Cardiac muscle cell (in vitro differentiated cells and primary cell): ENCODE results near the gene ITGA2. TPM values are rescaled to one million over a fixed set of nuclear protein-coding genes. Genes with fewer than 3 reads are reported as not detected.

ENCODE experiments used
- DNase-seq, 2 donors: peaks; one replicate each; pipeline versions ENCODE4 v3.0.0 to v3.0.0-alpha.2; 2010 to 2017; ENCODE audit warnings: low read depth in 1 of 2, low spot score in 1 of 2
- H3K27ac ChIP-seq: fragments of 200-600 bp; sonication (generic); 2 replicates; pipeline ENCODE4 v1.5.1; 2016
- H3K27me3 ChIP-seq: fragments of 200-600 bp; sonication (generic); 2 replicates; pipeline ENCODE4 v1.6.0; 2016; ENCODE audit warnings: control low read depth
- H3K36me3 ChIP-seq: fragments of 200-600 bp; sonication (generic); 2 replicates; pipeline ENCODE4 v1.5.1; 2016; ENCODE audit warnings: control low read depth
- H3K4me1 ChIP-seq: fragments of 200-600 bp; sonication (generic); 2 replicates; pipeline ENCODE4 v1.8.1; 2017; ENCODE audit warnings: low read depth, mild to moderate bottlenecking, mixed run types
- H3K4me3 ChIP-seq: fragments of 200-600 bp; sonication (generic); 2 replicates; pipeline ENCODE4 v1.5.1; 2016; ENCODE audit warnings: mild to moderate bottlenecking
- H3K9me3 ChIP-seq: fragments of 200-600 bp; sonication (generic); 2 replicates; pipeline ENCODE4 v1.5.1; 2017; ENCODE audit warnings: low read depth, mild to moderate bottlenecking, control low read depth
- polyA plus RNA-seq: library from polyadenylated mRNA; unstranded; fragments of >200 nt; fragmentation: Nextera tagmentation; extraction: Ambion mirVana; gene quantifications from 2 replicates; pipeline ENCODE4 v1.2.1, GENCODE V29; 2016
- total RNA-seq: library from RNA; depleted of rRNA; stranded (reverse); fragments of >200 nt; gene quantifications from 2 replicates; pipeline ENCODE4 v1.2.3, GENCODE V29; 2016
- TF ChIP-seq, protein P1 (sequence below): IDR thresholded peaks from 2 replicates; pipeline ENCODE4 v1.5.1; 2012; ENCODE audit warnings: low read depth, mild to moderate bottlenecking, low read length

The ITGA2 gene
- total and polyA plus RNA-seq, 2 experiments from 2014 or later = 0.57 to 2.3 TPM

DNA sequence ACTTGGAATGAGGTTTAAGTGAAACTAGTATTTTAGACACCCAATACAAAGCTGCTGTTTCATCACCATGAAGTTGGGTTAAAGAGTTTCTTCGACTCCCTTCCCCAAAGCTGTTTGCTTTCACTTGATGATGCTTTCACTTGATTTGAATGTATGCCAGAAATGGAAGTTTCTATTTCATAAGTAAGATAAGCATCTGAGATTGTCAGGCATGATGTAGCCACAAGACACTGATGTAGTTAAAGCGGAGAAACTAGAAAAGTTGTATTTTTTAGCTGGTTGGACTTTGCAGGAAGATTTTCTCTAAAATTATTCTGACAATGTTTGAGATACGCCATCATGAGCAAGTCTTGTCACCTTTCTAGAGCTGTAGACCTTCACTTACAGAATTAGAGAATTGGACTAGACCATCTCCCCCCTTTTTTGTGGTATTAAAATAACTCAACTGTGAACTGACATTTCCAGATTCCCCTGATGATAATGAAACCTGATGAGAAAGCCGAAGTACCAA is 100.4 kb downstream of the ITGA2 start:
- no peaks in the 10 kb centered on the region for H3K36me3 ChIP-seq
- TF ChIP-seq, protein P1, sequence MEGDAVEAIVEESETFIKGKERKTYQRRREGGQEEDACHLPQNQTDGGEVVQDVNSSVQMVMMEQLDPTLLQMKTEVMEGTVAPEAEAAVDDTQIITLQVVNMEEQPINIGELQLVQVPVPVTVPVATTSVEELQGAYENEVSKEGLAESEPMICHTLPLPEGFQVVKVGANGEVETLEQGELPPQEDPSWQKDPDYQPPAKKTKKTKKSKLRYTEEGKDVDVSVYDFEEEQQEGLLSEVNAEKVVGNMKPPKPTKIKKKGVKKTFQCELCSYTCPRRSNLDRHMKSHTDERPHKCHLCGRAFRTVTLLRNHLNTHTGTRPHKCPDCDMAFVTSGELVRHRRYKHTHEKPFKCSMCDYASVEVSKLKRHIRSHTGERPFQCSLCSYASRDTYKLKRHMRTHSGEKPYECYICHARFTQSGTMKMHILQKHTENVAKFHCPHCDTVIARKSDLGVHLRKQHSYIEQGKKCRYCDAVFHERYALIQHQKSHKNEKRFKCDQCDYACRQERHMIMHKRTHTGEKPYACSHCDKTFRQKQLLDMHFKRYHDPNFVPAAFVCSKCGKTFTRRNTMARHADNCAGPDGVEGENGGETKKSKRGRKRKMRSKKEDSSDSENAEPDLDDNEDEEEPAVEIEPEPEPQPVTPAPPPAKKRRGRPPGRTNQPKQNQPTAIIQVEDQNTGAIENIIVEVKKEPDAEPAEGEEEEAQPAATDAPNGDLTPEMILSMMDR = no peak

DNA sequence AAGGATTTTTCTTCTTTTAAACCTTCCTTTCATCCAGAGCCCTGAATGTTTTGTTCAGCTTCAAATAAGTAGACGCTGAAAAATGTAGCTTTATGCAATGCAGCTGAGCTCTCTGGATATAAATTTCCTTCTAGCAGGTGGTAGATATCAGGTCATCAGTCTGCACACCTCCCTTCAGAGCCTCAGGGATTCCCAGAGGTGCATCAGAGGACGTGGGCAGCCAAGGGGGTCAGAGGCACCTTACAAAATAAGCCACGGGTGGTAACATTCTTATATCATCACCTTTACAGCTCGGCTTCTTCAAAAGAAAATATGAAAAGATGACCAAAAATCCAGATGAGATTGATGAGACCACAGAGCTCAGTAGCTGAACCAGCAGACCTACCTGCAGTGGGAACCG is 101.1 kb downstream of the ITGA2 start:
- no peaks in the 10 kb centered on the region for H3K27me3 ChIP-seq
- H3K4me3 ChIP-seq = no peak overlapping the region
- no peaks in the 10 kb centered on the region for H3K9me3 ChIP-seq
- H3K4me1 ChIP-seq = no peaks in the 10 kb centered on the region
- no peak for DNase-seq
- no peaks in the 10 kb centered on the region for H3K36me3 ChIP-seq
- no peak overlapping the region for H3K27ac ChIP-seq
- TF ChIP-seq, protein P1 = no peak

More for the DNA sequence above, 100.4 kb downstream of the ITGA2 start:
- Histone ChIP-seq H3K4me3 (no peak overlapping the region), H3K4me1 (no peaks in the 10 kb centered on the region), H3K27ac (no peak overlapping the region), H3K9me3 (no peaks in the 10 kb centered on the region), H3K27me3 (no peaks in the 10 kb centered on the region)
- DNase-seq = peak in 1 of 2 donors; percentile 12

DNA sequence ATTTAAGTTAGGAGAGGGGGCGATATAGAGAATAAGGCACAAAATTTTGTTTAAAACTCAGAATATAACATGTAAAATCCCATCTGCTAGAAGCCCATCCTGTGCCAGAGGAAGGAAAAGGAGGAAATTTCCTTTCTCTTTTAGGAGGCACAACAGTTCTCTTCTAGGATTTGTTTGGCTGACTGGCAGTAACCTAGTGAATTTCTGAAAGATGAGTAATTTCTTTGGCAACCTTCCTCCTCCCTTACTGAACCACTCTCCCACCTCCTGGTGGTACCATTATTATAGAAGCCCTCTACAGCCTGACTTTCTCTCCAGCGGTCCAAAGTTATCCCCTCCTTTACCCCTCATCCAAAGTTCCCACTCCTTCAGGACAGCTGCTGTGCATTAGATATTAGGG is 102.1 kb downstream of the ITGA2 start:
- Histone ChIP-seq H3K4me1 (no peaks in the 10 kb centered on the region), H3K9me3 (no peaks in the 10 kb centered on the region), H3K27ac (no peak overlapping the region), H3K36me3 (no peaks in the 10 kb centered on the region), H3K27me3 (no peaks in the 10 kb centered on the region), H3K4me3 (no peak overlapping the region)
- peak in 1 of 2 donors; percentile 71 for DNase-seq
- TF ChIP-seq, protein P1 = no peak

DNA sequence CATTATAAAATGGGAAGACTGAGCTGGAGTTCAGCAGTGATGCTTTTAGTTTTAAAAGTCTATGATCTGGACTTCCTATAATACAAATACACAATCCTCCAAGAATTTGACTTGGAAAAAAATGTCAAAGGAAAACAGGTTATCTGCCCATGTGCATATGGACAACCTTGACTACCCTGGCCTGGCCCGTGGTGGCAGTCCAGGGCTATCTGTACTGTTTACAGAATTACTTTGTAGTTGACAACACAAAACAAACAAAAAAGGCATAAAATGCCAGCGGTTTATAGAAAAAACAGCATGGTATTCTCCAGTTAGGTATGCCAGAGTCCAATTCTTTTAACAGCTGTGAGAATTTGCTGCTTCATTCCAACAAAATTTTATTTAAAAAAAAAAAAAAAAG is 103.1 kb downstream of the ITGA2 start:
- no peak overlapping the region for H3K4me3 ChIP-seq
- TF ChIP-seq, protein P1 = no peak
- DNase-seq = no peak
- H3K9me3 ChIP-seq = no peaks in the 10 kb centered on the region
- H3K36me3 ChIP-seq = peaks cover 3% of the 10 kb centered on the region
- no peaks in the 10 kb centered on the region for H3K27me3 ChIP-seq
- H3K27ac ChIP-seq = no peak overlapping the region
- no peaks in the 10 kb centered on the region for H3K4me1 ChIP-seq

DNA sequence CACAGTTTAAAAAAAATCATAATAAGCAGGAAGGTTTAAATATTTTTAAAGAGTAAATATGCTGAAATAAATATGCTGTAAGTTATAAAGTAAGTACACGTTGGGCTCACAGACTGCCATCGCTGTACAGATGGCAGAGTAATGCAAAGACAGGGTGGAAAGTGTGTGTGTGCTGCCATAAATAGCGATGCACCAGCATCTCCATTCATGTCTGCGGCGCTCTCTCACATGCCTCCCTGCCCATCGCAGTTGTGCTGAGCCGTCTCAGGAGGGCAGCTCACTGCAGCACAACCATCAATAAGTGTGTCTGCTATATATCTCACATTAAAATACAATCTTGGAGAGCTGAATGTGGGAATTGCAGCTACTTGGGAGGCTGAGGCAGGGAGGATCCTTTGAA is 106.1 kb downstream of the ITGA2 start:
- H3K9me3 ChIP-seq = no peaks in the 10 kb centered on the region
- DNase-seq = no peak
- no peaks in the 10 kb centered on the region for H3K4me1 ChIP-seq
- H3K36me3 ChIP-seq = peaks cover 32% of the 10 kb centered on the region
- no peak overlapping the region for H3K4me3 ChIP-seq
- no peak overlapping the region for H3K27ac ChIP-seq
- H3K27me3 ChIP-seq = no peaks in the 10 kb centered on the region
- TF ChIP-seq, protein P1 = no peak
